ENCODE results near the gene NTRK3.

- TF ChIP-seq ARNT (IDR thresholded peaks at IDR 0.05) (no peak), FOXA1 (IDR thresholded peaks at IDR 0.05) (no peak), SP1 (IDR thresholded peaks at IDR 0.05) (no peak), PKNOX1 (IDR thresholded peaks at IDR 0.05) (no peak), ELF4 (IDR thresholded peaks at IDR 0.05) (no peak), FOXM1 (IDR thresholded peaks at IDR 0.05; ENCODE audit: borderline replicate concordance) (no peak), NFRKB (IDR thresholded peaks at IDR 0.05) (no peak), FOXK2 (IDR thresholded peaks at IDR 0.05) (no peak), HDGF (IDR thresholded peaks at IDR 0.05; ENCODE audit: borderline replicate concordance) (no peak), LEF1 (IDR thresholded peaks at IDR 0.05; ENCODE audit: borderline replicate concordance) (no peak), SUZ12 (IDR thresholded peaks at IDR 0.05) (no peak)
Observed at GRCh38 chr15:88284318-88284998, 27.9 kb upstream of the NTRK3 start.

All from HEK293T (cell line).